Neural cell (in vitro differentiated cells): ENCODE results near the gene PDE1A. TPM values are rescaled to one million over a fixed set of nuclear protein-coding genes. Genes with fewer than 3 reads are reported as not detected.

ENCODE experiments used
- H2AFZ ChIP-seq: fragments of 200-600, 300-800 bp; sonication (generic), shearing (Covaris generic); 2 replicates; pipeline ENCODE4 v1.6.0; 2014; ENCODE audit warnings: low read depth, mild to moderate bottlenecking, antibody characterized with exemption, low read length, moderate library complexity
- H3F3A ChIP-seq: fragments of 200-600 bp; shearing (Covaris generic); 2 replicates; pipeline ENCODE4 v1.6.1; 2016; ENCODE audit warnings: mild to moderate bottlenecking, moderate library complexity, mixed read lengths, antibody characterized with exemption, low read length; ENCODE audit not compliant: insufficient read depth, poor library complexity, severe bottlenecking
- H3K27ac ChIP-seq: fragments of 200-600, 300-800 bp; sonication (generic), shearing (Covaris generic); 2 replicates; pipeline ENCODE4 v1.5.1; 2014; ENCODE audit warnings: mild to moderate bottlenecking, low read length, moderate library complexity
- H3K27me3 ChIP-seq: fragments of 300-800, 200-600 bp; sonication (generic), shearing (Covaris generic); 2 replicates; pipeline ENCODE4 v1.6.0; 2014; ENCODE audit warnings: mild to moderate bottlenecking, low read depth, low read length, moderate library complexity; ENCODE audit not compliant: insufficient read depth
- H3K36me3 ChIP-seq: fragments of 300-800, 200-600 bp; sonication (generic), shearing (Covaris generic); 2 replicates; pipeline ENCODE4 v1.5.1; 2014; ENCODE audit warnings: mild to moderate bottlenecking, antibody characterized with exemption, low read length, moderate library complexity; ENCODE audit not compliant: insufficient read depth
- H3K4me2 ChIP-seq: fragments of 300-800, 200-600 bp; sonication (generic), shearing (Covaris generic); 2 replicates; pipeline ENCODE4 v1.6.0; 2014; ENCODE audit warnings: mild to moderate bottlenecking, low read length
- H3K4me3 ChIP-seq: fragments of 300-800, 200-600 bp; sonication (generic), shearing (Covaris generic); 2 replicates; pipeline ENCODE4 v1.5.1; 2014; ENCODE audit warnings: mild to moderate bottlenecking, low read length, moderate library complexity
- H3K79me2 ChIP-seq: fragments of 200-600 bp; shearing (Covaris generic); replicated peaks from 2 replicates; pipeline ENCODE4 v1.6.0; 2014; ENCODE audit warnings: mild to moderate bottlenecking, low read length, moderate library complexity; ENCODE audit not compliant: insufficient read depth
- H3K9ac ChIP-seq: fragments of 300-800, 200-600 bp; sonication (generic), shearing (Covaris generic); 2 replicates; pipeline ENCODE4 v1.6.1; 2016; ENCODE audit warnings: mild to moderate bottlenecking, low read length, mixed read lengths
- H3K9me2 ChIP-seq: fragments of 200-600 bp; shearing (Covaris generic); 2 replicates; pipeline ENCODE4 v1.6.1; 2016; ENCODE audit warnings: mild to moderate bottlenecking, low read length, mixed read lengths; ENCODE audit not compliant: insufficient read depth
- H3K9me3 ChIP-seq: fragments of 200-600, 300-800 bp; sonication (generic), shearing (Covaris generic); 2 replicates; pipeline ENCODE4 v1.6.1; 2016; ENCODE audit warnings: mild to moderate bottlenecking, mixed run types, low read length, moderate library complexity, mixed read lengths
- H4K20me1 ChIP-seq: fragments of 200-600 bp; shearing (Covaris generic); 2 replicates; pipeline ENCODE4 v1.6.1; 2016; ENCODE audit warnings: mild to moderate bottlenecking, mixed run types; ENCODE audit not compliant: insufficient read depth
- CTCF ChIP-seq: fragments of 450-650 bp; IDR thresholded peaks from 2 replicates; pipeline ENCODE4 v1.5.1; 2014; ENCODE audit warnings: antibody characterized with exemption, mild to moderate bottlenecking, moderate library complexity; ENCODE audit not compliant: poor library complexity, severe bottlenecking
- EP300 ChIP-seq: fragments of 450-650 bp; conservative IDR thresholded peaks from 2 replicates; pipeline ENCODE4 v1.6.1; 2014; ENCODE audit warnings: antibody characterized with exemption, mild to moderate bottlenecking, moderate library complexity; ENCODE audit not compliant: poor library complexity, severe bottlenecking
- EZH2 ChIP-seq: fragments of 200-600, 300-800 bp; shearing (Covaris generic), sonication (generic); IDR thresholded peaks from 2 replicates; pipeline ENCODE4 v1.6.1; 2014; ENCODE audit warnings: antibody characterized with exemption, low read length, borderline replicate concordance, mild to moderate bottlenecking; ENCODE audit not compliant: insufficient read depth, poor library complexity, severe bottlenecking
- MXI1 ChIP-seq: fragments of 450-650 bp; conservative IDR thresholded peaks from 2 replicates; pipeline ENCODE4 v1.6.1; 2014; ENCODE audit warnings: antibody characterized with exemption, mild to moderate bottlenecking; ENCODE audit not compliant: poor library complexity, severe bottlenecking
- POLR2AphosphoS5 ChIP-seq: IDR thresholded peaks from 2 replicates; pipeline ENCODE4 v1.6.1; 2012
- RAD21 ChIP-seq: fragments of 450-650 bp; conservative IDR thresholded peaks from 2 replicates; pipeline ENCODE4 v1.6.1; 2014; ENCODE audit warnings: antibody characterized with exemption, mild to moderate bottlenecking, moderate library complexity
- REST ChIP-seq: IDR thresholded peaks from 2 replicates; pipeline ENCODE4 v1.6.1; 2012; ENCODE audit warnings: borderline replicate concordance
- SMC3 ChIP-seq: fragments of 450-650 bp; conservative IDR thresholded peaks from 2 replicates; pipeline ENCODE4 v1.6.1; 2014; ENCODE audit warnings: antibody characterized with exemption, mild to moderate bottlenecking, moderate library complexity; ENCODE audit not compliant: poor library complexity
- TAF1 ChIP-seq: IDR thresholded peaks from 2 replicates; pipeline ENCODE4 v1.6.1; 2012; ENCODE audit warnings: low read depth
- polyA plus RNA-seq: library from polyadenylated mRNA; depleted of rRNA; stranded (reverse); fragments of >200 nt; gene quantifications from 2 replicates; pipeline ENCODE4 v1.2.3, GENCODE V29; 2014

Gene PDE1A
- polyA plus RNA-seq, 1 donor from 2014 or later, result 1.6 TPM

- H3K36me3 ChIP-seq, result no peaks in the 10 kb centered on the region
- H3K4me2 ChIP-seq, result no peak overlapping the region
- H3K79me2 ChIP-seq, result no peaks in the 10 kb centered on the region
- no peak overlapping the region for H3K4me3 ChIP-seq
- H3K27ac ChIP-seq, result no peak overlapping the region
- H3K9ac ChIP-seq, result no peak overlapping the region
- no peaks in the 10 kb centered on the region for H4K20me1 ChIP-seq
- H3F3A ChIP-seq, result no peaks in the 10 kb centered on the region
- H3K27me3 ChIP-seq, result no peaks in the 10 kb centered on the region
- no peaks in the 10 kb centered on the region for H3K9me3 ChIP-seq
- no peak for TF ChIP-seq REST
- TF ChIP-seq TAF1, result no peak
- TF ChIP-seq EZH2, result no peak
- TF ChIP-seq SMC3, result no peak
- no peak for TF ChIP-seq RAD21
- no peak for TF ChIP-seq CTCF
- TF ChIP-seq MXI1, result no peak
- TF ChIP-seq EP300, result no peak
- TF ChIP-seq POLR2AphosphoS5, result no peak
- H3K9me2 ChIP-seq, result no peaks in the 10 kb centered on the region
- no peak overlapping the region for H2AFZ ChIP-seq
Observed at GRCh38 chr2:182324665-182325064, 102.2 kb downstream of the PDE1A start.

- no peak overlapping the region for H3K9ac ChIP-seq
- no peak overlapping the region for H3K4me2 ChIP-seq
- H3K36me3 ChIP-seq, result no peaks in the 10 kb centered on the region
- no peaks in the 10 kb centered on the region for H3K9me3 ChIP-seq
- no peaks in the 10 kb centered on the region for H4K20me1 ChIP-seq
- no peak overlapping the region for H2AFZ ChIP-seq
- no peaks in the 10 kb centered on the region for H3K9me2 ChIP-seq
- H3K27me3 ChIP-seq, result no peaks in the 10 kb centered on the region
- no peak overlapping the region for H3K27ac ChIP-seq
- no peak overlapping the region for H3K4me3 ChIP-seq
- no peak for TF ChIP-seq REST
- no peak for TF ChIP-seq SMC3
- no peak for TF ChIP-seq TAF1
- TF ChIP-seq CTCF, result no peak
- TF ChIP-seq POLR2AphosphoS5, result no peak
- no peak for TF ChIP-seq RAD21
- TF ChIP-seq MXI1, result no peak
- TF ChIP-seq EZH2, result no peak
- no peak for TF ChIP-seq EP300
- no peaks in the 10 kb centered on the region for H3F3A ChIP-seq
- H3K79me2 ChIP-seq, result no peaks in the 10 kb centered on the region
Observed at GRCh38 chr2:182321096-182321495, 105.7 kb downstream of the PDE1A start.
